ENCODE measurements around the gene NFIB. TPM values are rescaled to one million over a fixed set of nuclear protein-coding genes. Genes with fewer than 3 reads are reported as not detected.

Gene NFIB
- total and polyA plus RNA-seq, 2 donors (not counting 1 experiment from before 2014, with no cell fraction given) = 29.3 to 36.3 TPM

- no peak for DNase-seq (ENCODE audit: low read depth in 2 of 2)
- Histone ChIP-seq H3K79me2 (ENCODE audit: control insufficient read depth, insufficient read depth, low read length) (no peaks in the 10 kb centered on the region), H4K20me1 (ENCODE audit: control insufficient read depth, extremely low read depth, insufficient read depth, low read length) (no peaks in the 10 kb centered on the region), H3K27me3 (ENCODE audit: control insufficient read depth, insufficient read depth, low read length) (no peaks in the 10 kb centered on the region), H3K27ac (ENCODE audit: insufficient read depth, low read length) (no peak overlapping the region), H3K9ac (ENCODE audit: insufficient read depth, low read length) (no peak overlapping the region), H3K9me3 (ENCODE audit: control insufficient read depth, insufficient read depth, low read depth, low read length) (no peaks in the 10 kb centered on the region), H3K36me3 (ENCODE audit: control insufficient read depth, insufficient read depth, low read length) (no peaks in the 10 kb centered on the region), H3K4me2 (ENCODE audit: extremely low read depth, insufficient read depth, low read length) (no peak overlapping the region), H2AFZ (ENCODE audit: low read length) (no peak overlapping the region), H3K4me1 (ENCODE audit: control insufficient read depth, extremely low read depth, insufficient read depth, low read length) (peaks cover 2% of the 10 kb centered on the region), H3K4me3 (replicated peaks in 1 of 4; ENCODE audit: control extremely low read depth in 1 of 4, insufficient read depth in 1 of 4, low read depth in 3 of 4, low read length in 4 of 4) (no peak overlapping the region)
- no peak for TF ChIP-seq CTCF (conservative IDR thresholded peaks at IDR 0.05 in 1 of 2, IDR thresholded peaks at IDR 0.05 in 1 of 2; ENCODE audit: low read depth in 1 of 2, low read length in 2 of 2)
- TF ChIP-seq EZH2 (IDR thresholded peaks at IDR 0.05; ENCODE audit: low read length, missing control alignments) = no peak
Measured at GRCh38 chr9:14082732-14083131, 231.2 kb downstream of the NFIB start.

- no peak overlapping the region for H3K4me2 ChIP-seq (ENCODE audit: extremely low read depth, insufficient read depth, low read length)
- no peaks in the 10 kb centered on the region for H3K79me2 ChIP-seq (ENCODE audit: control insufficient read depth, insufficient read depth, low read length)
- no peak overlapping the region for H3K27ac ChIP-seq (ENCODE audit: insufficient read depth, low read length)
- no peaks in the 10 kb centered on the region for H3K36me3 ChIP-seq (ENCODE audit: control insufficient read depth, insufficient read depth, low read length)
- no peaks in the 10 kb centered on the region for H3K27me3 ChIP-seq (ENCODE audit: control insufficient read depth, insufficient read depth, low read length)
- no peaks in the 10 kb centered on the region for H4K20me1 ChIP-seq (ENCODE audit: control insufficient read depth, extremely low read depth, insufficient read depth, low read length)
- DNase-seq (ENCODE audit: low read depth in 2 of 2) = no peak
- no peaks in the 10 kb centered on the region for H3K9me3 ChIP-seq (ENCODE audit: control insufficient read depth, insufficient read depth, low read depth, low read length)
- H3K9ac ChIP-seq (ENCODE audit: insufficient read depth, low read length) = no peak overlapping the region
- no peak overlapping the region for H2AFZ ChIP-seq (ENCODE audit: low read length)
- no peak overlapping the region for H3K4me3 ChIP-seq (replicated peaks in 1 of 4; ENCODE audit: control extremely low read depth in 1 of 4, insufficient read depth in 1 of 4, low read depth in 3 of 4, low read length in 4 of 4)
- peaks cover 2% of the 10 kb centered on the region for H3K4me1 ChIP-seq (ENCODE audit: control insufficient read depth, extremely low read depth, insufficient read depth, low read length)
- TF ChIP-seq EZH2 (IDR thresholded peaks at IDR 0.05; ENCODE audit: low read length, missing control alignments) = no peak
- TF ChIP-seq CTCF (conservative IDR thresholded peaks at IDR 0.05 in 1 of 2, IDR thresholded peaks at IDR 0.05 in 1 of 2; ENCODE audit: low read depth in 1 of 2, low read length in 2 of 2) = no peak
Measured at GRCh38 chr9:14081745-14082144, 232.2 kb downstream of the NFIB start.

GRCh38 chr9:14080959-14081542 lies 232.9 kb downstream of the NFIB start:
- Histone ChIP-seq H3K4me1 (ENCODE audit: control insufficient read depth, extremely low read depth, insufficient read depth, low read length) (peaks cover 2% of the 10 kb centered on the region), H3K4me3 (replicated peaks in 1 of 4; ENCODE audit: control extremely low read depth in 1 of 4, insufficient read depth in 1 of 4, low read depth in 3 of 4, low read length in 4 of 4) (no peak overlapping the region), H2AFZ (ENCODE audit: low read length) (no peak overlapping the region), H4K20me1 (ENCODE audit: control insufficient read depth, extremely low read depth, insufficient read depth, low read length) (no peaks in the 10 kb centered on the region), H3K9ac (ENCODE audit: insufficient read depth, low read length) (no peak overlapping the region), H3K4me2 (ENCODE audit: extremely low read depth, insufficient read depth, low read length) (no peak overlapping the region), H3K27ac (ENCODE audit: insufficient read depth, low read length) (no peak overlapping the region), H3K9me3 (ENCODE audit: control insufficient read depth, insufficient read depth, low read depth, low read length) (no peaks in the 10 kb centered on the region), H3K79me2 (ENCODE audit: control insufficient read depth, insufficient read depth, low read length) (no peaks in the 10 kb centered on the region), H3K27me3 (ENCODE audit: control insufficient read depth, insufficient read depth, low read length) (no peaks in the 10 kb centered on the region), H3K36me3 (ENCODE audit: control insufficient read depth, insufficient read depth, low read length) (no peaks in the 10 kb centered on the region)
- no peak for TF ChIP-seq CTCF (conservative IDR thresholded peaks at IDR 0.05 in 1 of 2, IDR thresholded peaks at IDR 0.05 in 1 of 2; ENCODE audit: low read depth in 1 of 2, low read length in 2 of 2)
- TF ChIP-seq EZH2 (IDR thresholded peaks at IDR 0.05; ENCODE audit: low read length, missing control alignments) = no peak
- DNase-seq (ENCODE audit: low read depth in 2 of 2) = peak; percentile 21 to 95
